Karpas-422 (cell line): ENCODE measurements around the gene SLC15A4. TPM values are rescaled to one million over a fixed set of nuclear protein-coding genes. Genes with fewer than 3 reads are reported as not detected.

Source experiments
- total RNA-seq: library from RNA; depleted of rRNA; stranded (reverse); fragments of >200 nt; shearing (Covaris generic); gene quantifications from 2 replicates; pipeline ENCODE4 v1.2.3, GENCODE V29; 2014; ENCODE audit warnings: low replicate concordance; rRNA removed

Gene SLC15A4
- total RNA-seq, 1 experiment from 2014 or later, result 32.1 TPM

Other genes starting within 250 kb of the SLC15A4 start
- gene GLT1D1, start 29.5 kb upstream of the SLC15A4 start, total RNA-seq, result not detected in 2 replicates